HG03060 (cell line): ENCODE measurements around the gene PIGK.

Source experiments
- ATAC-seq: cut with Tn5 transposase; IDR thresholded peaks from one replicate; pipeline ENCODE4 v1.9.1; 2021; ENCODE audit warnings: low read depth, moderate number of reproducible peaks; ENCODE audit not compliant: unreplicated experiment

Gene PIGK

GRCh38 chr1:77044133-77044849, 174.9 kb downstream of the PIGK start:
- no peak for ATAC-seq

- no peak for ATAC-seq
Measured at GRCh38 chr1:77040826-77041225, 178.4 kb downstream of the PIGK start.

- no peak for ATAC-seq
Measured at GRCh38 chr1:77039739-77040138, 179.5 kb downstream of the PIGK start.

GRCh38 chr1:77039111-77039510, 180.1 kb downstream of the PIGK start:
- no peak for ATAC-seq
